GM18868 (cell line): Measurements from ENCODE around the gene PBXIP1.
"Not testable (repeated sequence)": the region's sequence is repeated elsewhere in the genome, so short reads cannot be mapped to it uniquely, and the experiment has no call there.

Source experiments
- ATAC-seq: cut with Tn5 transposase; IDR thresholded peaks from one replicate; pipeline ENCODE4 v1.9.1; 2021; ENCODE audit warnings: mild to moderate bottlenecking, moderate library complexity; ENCODE audit not compliant: unreplicated experiment

The PBXIP1 gene

GRCh38 chr1:154938604-154939399, 17.1 kb downstream of the PBXIP1 start:
- ATAC-seq: no peak

- ATAC-seq: no peak
These were observed 17.9 kb downstream of the PBXIP1 start for GRCh38 chr1:154937988-154938386.

GRCh38 chr1:154937085-154937987, 18.6 kb downstream of the PBXIP1 start:
- peak; percentile 56 for ATAC-seq

- peak; percentile 66 for ATAC-seq
These were observed 19.3 kb downstream of the PBXIP1 start, which contains the start of gene PMVK for GRCh38 chr1:154936555-154937084. TSS of gene PMVK (minus strand) at chr1:154936719. CDS start at chr1:154936685, 34 bp downstream.

- ATAC-seq: no peak
These were observed 19.9 kb downstream of the PBXIP1 start for GRCh38 chr1:154935749-154936554.

DNA sequence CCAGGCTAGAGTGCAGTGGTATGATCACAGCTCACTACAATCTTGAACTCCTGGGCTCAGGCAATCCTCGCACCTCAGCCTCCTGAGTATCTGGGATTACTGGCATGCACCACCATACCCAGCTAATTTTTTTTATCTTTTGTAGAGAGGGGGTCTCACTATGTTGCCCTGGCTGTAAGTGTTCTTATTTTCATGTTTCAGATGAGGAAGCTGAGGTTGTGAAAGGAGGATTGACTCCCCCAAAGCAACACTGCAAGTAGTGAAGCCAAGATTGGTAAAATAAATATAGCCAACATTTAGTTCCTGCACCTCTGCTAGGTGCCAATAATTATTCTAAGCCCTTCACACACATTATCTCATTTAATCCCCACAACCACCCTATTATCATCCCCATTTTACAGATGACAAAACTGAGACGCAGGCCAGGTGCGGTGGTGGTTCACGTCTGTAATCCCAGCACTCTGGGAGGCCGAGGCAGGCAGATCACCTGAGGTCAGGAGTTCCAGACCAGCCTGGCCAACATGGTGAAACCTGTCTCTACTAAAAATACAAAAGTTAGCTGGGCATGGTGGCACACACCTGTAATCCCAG, 21.4 kb downstream of the PBXIP1 start:
- no peak for ATAC-seq

DNA sequence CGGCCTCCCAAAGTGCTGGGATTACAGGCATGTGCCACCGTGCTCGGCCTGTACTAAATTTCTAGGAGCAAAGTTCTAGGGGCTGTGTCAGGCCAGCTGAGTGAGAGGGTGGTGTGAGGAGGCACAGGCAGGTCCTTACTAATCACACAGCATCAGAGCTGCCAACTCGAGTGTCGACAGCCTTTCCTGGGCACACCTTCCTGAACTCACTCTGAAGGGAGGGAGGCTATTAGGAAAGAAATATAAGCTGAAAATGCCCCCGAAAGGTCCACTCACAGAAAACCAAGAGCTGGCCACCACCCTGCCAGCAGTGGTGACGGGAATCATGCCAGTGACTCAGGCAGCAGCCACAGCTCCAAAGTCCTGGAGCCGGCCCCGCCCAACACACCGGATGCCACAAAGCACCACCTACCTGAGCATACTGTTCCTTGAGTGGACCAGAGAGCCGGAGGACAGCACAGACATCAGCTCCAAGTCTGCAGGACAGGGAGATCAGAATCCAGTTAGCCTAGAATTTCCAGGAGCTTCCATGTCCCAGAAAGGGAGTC, 23.9 kb downstream of the PBXIP1 start:
- ATAC-seq: no peak

GRCh38 chr1:154926201-154926600, 29.7 kb downstream of the PBXIP1 start:
- ATAC-seq: no peak

GRCh38 chr1:154925335-154926170, 30.3 kb downstream of the PBXIP1 start:
- no peak for ATAC-seq

- no peak for ATAC-seq
These were observed 32.2 kb downstream of the PBXIP1 start for GRCh38 chr1:154923695-154924094.

DNA sequence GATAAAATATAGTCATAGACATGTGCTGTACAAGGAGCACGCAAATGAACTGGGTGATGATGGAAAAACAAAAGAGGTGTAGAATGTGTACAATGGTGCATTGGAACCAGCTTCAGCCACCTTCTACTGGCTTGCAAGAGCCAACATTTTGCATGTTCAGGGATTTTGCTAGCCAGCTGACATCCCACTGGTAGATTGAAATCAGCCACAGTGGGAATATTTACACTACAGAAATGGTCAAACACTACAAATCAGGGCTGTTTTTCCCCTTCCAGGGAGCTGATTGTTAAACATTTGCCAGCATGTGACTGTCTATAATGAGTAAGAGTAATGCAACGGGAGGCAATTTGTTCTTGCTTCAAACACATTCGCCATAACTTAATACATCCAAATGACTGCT, 42.6 kb downstream of the PBXIP1 start:
- ATAC-seq: no peak

DNA sequence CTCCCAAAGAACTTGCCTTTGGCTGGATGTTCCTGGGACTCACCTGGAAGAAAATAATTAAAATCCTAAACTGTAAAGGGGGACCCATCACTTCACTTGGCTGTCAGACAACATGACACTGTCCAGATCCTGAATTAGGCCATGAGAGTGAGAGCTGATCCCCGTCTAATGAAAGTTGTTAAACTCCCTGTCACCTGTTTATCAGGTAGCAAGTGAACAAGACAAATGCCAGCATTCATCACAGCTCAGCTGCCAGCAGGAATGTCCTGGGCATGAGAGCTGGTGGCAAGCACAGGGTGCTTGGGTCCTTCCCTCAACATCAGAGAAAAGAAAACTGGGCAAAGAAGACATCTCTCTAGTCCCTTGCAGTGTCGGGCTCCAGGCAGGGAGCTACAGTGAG, 43.1 kb downstream of the PBXIP1 start:
- no peak for ATAC-seq

DNA sequence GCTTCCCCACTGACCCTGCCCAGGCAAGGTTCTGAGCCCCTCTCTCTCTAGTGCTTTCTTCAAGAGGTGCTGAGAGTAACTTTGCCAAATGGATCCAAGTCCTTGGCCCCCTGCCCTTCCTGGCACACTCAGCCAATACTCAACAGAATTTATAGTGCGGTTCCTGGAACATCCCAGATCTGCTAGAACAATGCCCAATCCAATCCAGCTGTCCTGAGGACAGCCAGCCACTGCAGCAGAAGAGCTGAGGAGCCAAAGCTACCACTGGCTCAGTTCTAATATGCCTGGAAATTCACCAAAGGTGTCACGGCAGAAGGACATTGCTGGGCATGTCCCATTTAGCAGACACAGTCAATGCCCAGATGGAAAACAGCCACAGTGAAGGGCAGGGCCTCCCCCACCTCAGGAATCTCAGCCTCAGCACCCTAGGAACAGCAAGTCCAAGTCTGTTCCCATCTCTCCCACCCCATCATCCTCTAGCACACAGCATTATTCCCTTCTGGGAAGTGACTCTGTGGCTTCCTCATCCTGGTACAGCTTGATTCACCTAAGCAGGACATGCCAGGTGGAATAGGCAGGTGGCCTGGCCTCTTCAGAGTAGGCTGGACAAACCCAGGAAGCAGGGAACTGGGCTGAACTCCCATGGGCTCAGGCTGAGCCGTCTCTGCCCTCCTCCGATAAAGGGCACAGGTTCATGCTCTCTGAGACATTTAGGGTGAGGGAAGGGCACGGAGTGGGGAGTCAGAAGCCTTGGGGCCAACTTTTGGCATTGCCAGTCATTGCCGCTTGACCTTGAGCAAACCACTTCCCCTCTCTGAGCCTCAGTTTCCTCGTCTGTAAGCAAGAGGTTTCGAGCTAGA, 44.0 kb downstream of the PBXIP1 start:
- ATAC-seq: no peak

DNA sequence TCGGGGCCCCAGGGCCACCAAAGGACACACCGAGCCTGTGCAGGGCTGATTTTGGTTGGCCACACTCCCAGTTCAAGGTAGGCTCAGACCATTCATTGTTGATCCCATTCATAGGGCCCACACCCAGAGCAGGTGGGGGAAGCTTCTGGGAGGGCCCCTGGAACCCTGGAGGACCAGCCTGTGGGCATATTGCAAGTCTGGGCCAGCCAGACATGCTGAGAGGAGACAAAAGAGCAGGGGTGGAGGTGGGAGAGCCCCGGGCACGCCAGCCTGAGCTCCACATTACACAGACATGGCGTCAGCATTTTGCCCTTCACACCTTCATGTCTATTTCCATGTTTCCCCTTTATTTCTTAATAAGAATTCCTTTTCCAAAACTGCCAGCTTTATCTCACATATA, 45.0 kb downstream of the PBXIP1 start:
- no peak for ATAC-seq

- ATAC-seq: no peak
These were observed 47.0 kb downstream of the PBXIP1 start for GRCh38 chr1:154908937-154909336.

- not testable (repeated sequence) for ATAC-seq
These were observed 47.8 kb downstream of the PBXIP1 start for GRCh38 chr1:154908129-154908528.

DNA sequence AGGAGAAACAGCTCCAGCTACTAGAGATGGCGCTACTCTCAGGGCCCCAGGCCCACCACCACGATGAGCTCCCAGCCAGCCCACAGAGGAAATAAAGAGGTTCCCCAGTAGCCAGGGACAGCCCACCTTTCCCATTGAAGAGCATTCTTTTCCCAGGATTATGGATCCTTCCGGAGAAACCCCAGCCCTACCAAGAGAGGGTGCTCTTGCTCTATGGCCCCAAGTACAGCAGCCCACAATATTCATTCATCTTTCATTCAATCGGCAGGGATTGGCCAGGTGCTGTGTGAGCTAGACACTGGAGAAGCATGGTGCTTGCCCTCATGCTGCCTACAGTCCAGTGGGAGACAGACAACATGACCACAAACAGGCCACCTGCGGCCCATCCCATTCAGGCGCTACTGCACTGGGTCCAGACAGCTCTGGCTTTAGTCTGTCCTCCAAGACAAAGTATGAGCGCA, 49.2 kb downstream of the PBXIP1 start:
- no peak for ATAC-seq

GRCh38 chr1:154902938-154903566, 52.8 kb downstream of the PBXIP1 start:
- no peak for ATAC-seq
